HCT116 (cell line): Measurements from ENCODE around the gene ZXDC. TPM values are rescaled to one million over a fixed set of nuclear protein-coding genes. Genes with fewer than 3 reads are reported as not detected.
A peak's percentile ranks its signal among the peaks of the same experiment; 100 is the strongest.

Experiments
- ATAC-seq: fragments of 200-7000 bp; cut with Tn5 transposase; 2 replicates; pipeline ENCODE4 v1.9.1; 2020; ENCODE audit warnings: mild to moderate bottlenecking, moderate library complexity
- BruUV-seq: library from RNA; stranded (reverse); fragments of 400-500 nt; replicated peaks from 2 replicates; lab custom pipeline; 2021; lab: Mats Ljungman, UMichigan
- CTCF ChIA-PET: fragments of 300-600 bp; sonication (Branson Sonifier 250); formaldehyde crosslinking; loops from one replicate; lab custom pipeline; 2021; ENCODE audit warnings: antibody characterized with exemption; lab: Charles Lee
- POLR2A ChIA-PET: fragments of 300-600, 350-600 bp; sonication (Branson Sonifier 250); formaldehyde crosslinking; loops from one replicate; lab custom pipeline; 2021; ENCODE audit warnings: antibody characterized with exemption; lab: Charles Lee
- RAD21 ChIA-PET, 2 experiments: fragments of 300-600 bp; sonication (Branson Sonifier 250); formaldehyde crosslinking; loops; one replicate each; lab custom pipeline; 2023; ENCODE audit warnings: low total read pairs in 2 of 2; ENCODE audit not compliant: uncharacterized antibody in 2 of 2, unreplicated experiment in 2 of 2, low non-redundant PET in 1 of 2; lab: Charles Lee
- DNase-seq: peaks from one replicate; pipeline ENCODE4 v3.0.0-alpha.2; 2010; ENCODE audit warnings: low read depth, low spot score
- H2AFZ ChIP-seq: fragments of 200-600 bp; shearing (Covaris generic), sonication (generic); 2 replicates; pipeline ENCODE4 v1.6.1; 2017; ENCODE audit warnings: low read depth, mixed run types, mixed read lengths, antibody characterized with exemption, low read length; ENCODE audit not compliant: poor library complexity, severe bottlenecking
- H3K27ac ChIP-seq: 2 replicates; pipeline ENCODE4 v1.5.1; 2012; ENCODE audit warnings: low read depth, low read length
- H3K27me3 ChIP-seq: fragments of 200-600 bp; sonication (generic); 2 replicates; pipeline ENCODE4 v1.6.1; 2016; ENCODE audit warnings: mixed run types, low read length, mixed read lengths; ENCODE audit not compliant: insufficient read depth
- H3K36me3 ChIP-seq, 2 experiments: fragments of 200-500 bp in 1 of 2; fragments of 200-600 bp in 1 of 2; sonication (Bioruptor generic) in 1 of 2; sonication (generic) in 1 of 2; 2 replicates each; pipeline versions ENCODE4 v1.5.1 to v1.6.1; 2014 to 2016; ENCODE audit warnings: low read length in 2 of 2, inconsistent platforms in 1 of 2, mixed read lengths in 1 of 2, mixed run types in 1 of 2; ENCODE audit not compliant: insufficient read depth in 2 of 2, control insufficient read depth in 1 of 2
- H3K4me1 ChIP-seq, 2 experiments: fragments of 200-600 bp in 1 of 2; sonication (generic) in 1 of 2; 2 replicates each; pipeline versions ENCODE4 v1.5.1 to v1.6.1; 2012 to 2017; ENCODE audit warnings: low read length in 2 of 2, inconsistent platforms in 1 of 2, mild to moderate bottlenecking in 1 of 2, mixed read lengths in 1 of 2, mixed run types in 1 of 2, moderate library complexity in 1 of 2; ENCODE audit not compliant: insufficient read depth in 2 of 2, control insufficient read depth in 1 of 2
- H3K4me2 ChIP-seq: fragments of 200-600 bp; sonication (generic); 2 replicates; pipeline ENCODE4 v1.6.1; 2017; ENCODE audit warnings: mixed run types, low read length, mixed read lengths
- H3K4me3 ChIP-seq, 2 experiments: fragments of 200-600 bp in 1 of 2; sonication (generic) in 1 of 2; replicated peaks in 1 of 2; 2 replicates each; pipeline ENCODE4 v1.5.1; 2011 to 2016; ENCODE audit warnings: low read length in 2 of 2, control low read depth in 1 of 2, low read depth in 1 of 2, mild to moderate bottlenecking in 1 of 2, mixed read lengths in 1 of 2, mixed run types in 1 of 2
- H3K79me2 ChIP-seq: fragments of 200-600 bp; sonication (generic); 2 replicates; pipeline ENCODE4 v1.6.1; 2017; ENCODE audit warnings: mild to moderate bottlenecking, mixed run types, low read length, moderate library complexity, mixed read lengths; ENCODE audit not compliant: insufficient read depth
- H3K9ac ChIP-seq: fragments of 200-600 bp; sonication (generic); 2 replicates; pipeline ENCODE4 v1.6.1; 2016; ENCODE audit warnings: low read length, mixed read lengths
- H3K9me2 ChIP-seq: fragments of 200-600 bp; sonication (generic), shearing (Covaris generic); 2 replicates; pipeline ENCODE4 v1.6.1; 2017; ENCODE audit warnings: mixed run types, mild to moderate bottlenecking, moderate library complexity; ENCODE audit not compliant: insufficient read depth
- H3K9me3 ChIP-seq, 2 experiments: fragments of 200-500 bp in 1 of 2; fragments of 200-600 bp in 1 of 2; sonication (Bioruptor generic) in 1 of 2; sonication (generic) in 1 of 2; 2 replicates each; pipeline ENCODE4 v1.6.1; 2014 to 2017; ENCODE audit warnings: low read length in 2 of 2, mixed read lengths in 2 of 2, inconsistent platforms in 1 of 2, low read depth in 1 of 2, mild to moderate bottlenecking in 1 of 2, mixed run types in 1 of 2, moderate library complexity in 1 of 2; ENCODE audit not compliant: control insufficient read depth in 1 of 2, insufficient read depth in 1 of 2
- H4K20me1 ChIP-seq: fragments of 200-600 bp; sonication (generic), shearing (Covaris generic); 2 replicates; pipeline ENCODE4 v1.6.1; 2017; ENCODE audit warnings: mixed run types, mild to moderate bottlenecking, moderate library complexity; ENCODE audit not compliant: insufficient read depth
- EZH2 ChIP-seq: fragments of 200-600 bp; sonication (generic); IDR thresholded peaks from 2 replicates; pipeline ENCODE4 v1.6.1; 2017; ENCODE audit warnings: antibody characterized with exemption, mixed run types
- EZH2phosphoT487 ChIP-seq: fragments of 200-600 bp; IDR thresholded peaks from 2 replicates; pipeline ENCODE4 v1.6.1; 2018; ENCODE audit warnings: antibody characterized with exemption, borderline replicate concordance
- FOSL1 ChIP-seq: IDR thresholded peaks from 2 replicates; pipeline ENCODE4 v1.6.1; 2012; ENCODE audit warnings: low read depth
- JUND ChIP-seq: IDR thresholded peaks from 2 replicates; pipeline ENCODE4 v1.6.1; 2012
- SIN3A ChIP-seq: IDR thresholded peaks from 2 replicates; pipeline ENCODE4 v1.6.1; 2012; ENCODE audit warnings: low read depth
- SRF ChIP-seq: IDR thresholded peaks from 2 replicates; pipeline ENCODE4 v1.6.1; 2012; ENCODE audit warnings: low read depth
- ZFX ChIP-seq: fragments of 450-650 bp; IDR thresholded peaks from 2 replicates; pipeline ENCODE4 v1.6.1; 2017
- ZNF274 ChIP-seq: fragments of 200-500 bp; sonication (Bioruptor generic); IDR thresholded peaks from 2 replicates; pipeline ENCODE4 v1.6.1; 2014; ENCODE audit warnings: mild to moderate bottlenecking, low read depth, low read length, inconsistent platforms
- intact Hi-C: fragments of 100-400 bp; cut with micrococcal nuclease; formaldehyde crosslinking; loops from 2 replicates; pipeline ENCODE4 v1.10.0; 2022
- total RNA-seq: library from RNA; stranded (reverse); gene quantifications from one replicate; pipeline ENCODE4 v1.2.1, GENCODE V29; 2021; ENCODE audit not compliant: unreplicated experiment
- TF ChIP-seq, protein P1 (sequence below): IDR thresholded peaks from 2 replicates; pipeline ENCODE4 v1.6.1; 2012
- TF ChIP-seq, protein P2 (sequence below), 3 experiments: fragments of 200-600 bp in 1 of 3; sonication (generic) in 1 of 3; IDR thresholded peaks in 2 of 3; conservative IDR thresholded peaks in 1 of 3; 2 replicates each; pipeline ENCODE4 v1.5.1; 2012 to 2017; ENCODE audit warnings: low read depth in 2 of 3, low read length in 2 of 3, antibody characterized with exemption in 1 of 3, borderline replicate concordance in 1 of 3, control low read depth in 1 of 3, mild to moderate bottlenecking in 1 of 3, mixed read lengths in 1 of 3, mixed run types in 1 of 3, moderate library complexity in 1 of 3; ENCODE audit not compliant: insufficient read depth in 1 of 3

ZXDC gene
- total RNA-seq, 1 experiment from 2014 or later = 29.9 TPM

- POLR2A ChIA-PET = no interaction called here
- CTCF ChIA-PET = no interaction called here
- H3K27me3 ChIP-seq = no peaks in the 10 kb centered on the region
- DNase-seq = no peak
- H3K4me1 ChIP-seq = peaks cover 0 to 4% of the 10 kb centered on the region in 2 experiments; a peak in 1 of 4 replicates
- no peak overlapping the region for H2AFZ ChIP-seq
- H3K4me3 ChIP-seq = no peak overlapping the region
- intact Hi-C loops = no loop called here
- H4K20me1 ChIP-seq = no peaks in the 10 kb centered on the region
- no TSS peak for BruUV-seq
- peak; percentile 41; the same call in 1 of the 2 replicates for ATAC-seq
- H3K36me3 ChIP-seq = no peaks in the 10 kb centered on the region
- no peaks in the 10 kb centered on the region for H3K9me2 ChIP-seq
- no peaks in the 10 kb centered on the region for H3K9me3 ChIP-seq
- no peaks in the 10 kb centered on the region for H3K79me2 ChIP-seq
- H3K9ac ChIP-seq = no peak overlapping the region
- H3K4me2 ChIP-seq = no peak overlapping the region
- RAD21 ChIA-PET = no interaction called here
- TF ChIP-seq, protein P1, sequence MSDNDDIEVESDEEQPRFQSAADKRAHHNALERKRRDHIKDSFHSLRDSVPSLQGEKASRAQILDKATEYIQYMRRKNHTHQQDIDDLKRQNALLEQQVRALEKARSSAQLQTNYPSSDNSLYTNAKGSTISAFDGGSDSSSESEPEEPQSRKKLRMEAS = no peak
- TF ChIP-seq, protein P2, sequence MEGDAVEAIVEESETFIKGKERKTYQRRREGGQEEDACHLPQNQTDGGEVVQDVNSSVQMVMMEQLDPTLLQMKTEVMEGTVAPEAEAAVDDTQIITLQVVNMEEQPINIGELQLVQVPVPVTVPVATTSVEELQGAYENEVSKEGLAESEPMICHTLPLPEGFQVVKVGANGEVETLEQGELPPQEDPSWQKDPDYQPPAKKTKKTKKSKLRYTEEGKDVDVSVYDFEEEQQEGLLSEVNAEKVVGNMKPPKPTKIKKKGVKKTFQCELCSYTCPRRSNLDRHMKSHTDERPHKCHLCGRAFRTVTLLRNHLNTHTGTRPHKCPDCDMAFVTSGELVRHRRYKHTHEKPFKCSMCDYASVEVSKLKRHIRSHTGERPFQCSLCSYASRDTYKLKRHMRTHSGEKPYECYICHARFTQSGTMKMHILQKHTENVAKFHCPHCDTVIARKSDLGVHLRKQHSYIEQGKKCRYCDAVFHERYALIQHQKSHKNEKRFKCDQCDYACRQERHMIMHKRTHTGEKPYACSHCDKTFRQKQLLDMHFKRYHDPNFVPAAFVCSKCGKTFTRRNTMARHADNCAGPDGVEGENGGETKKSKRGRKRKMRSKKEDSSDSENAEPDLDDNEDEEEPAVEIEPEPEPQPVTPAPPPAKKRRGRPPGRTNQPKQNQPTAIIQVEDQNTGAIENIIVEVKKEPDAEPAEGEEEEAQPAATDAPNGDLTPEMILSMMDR (IDR thresholded peaks at IDR 0.05 in 2 of 3, conservative IDR thresholded peaks at IDR 0.05 in 1 of 3; ENCODE audit: borderline replicate concordance in 1 of 3, insufficient read depth in 1 of 3, low read depth in 2 of 3, low read length in 2 of 3) = peak in 1 of 3 experiments; percentile 8; a peak in 1 of 6 replicates
- H3K27ac ChIP-seq = no peak overlapping the region
These were observed 11.6 kb upstream of the ZXDC start for GRCh38 chr3:126487151-126487771.

DNA sequence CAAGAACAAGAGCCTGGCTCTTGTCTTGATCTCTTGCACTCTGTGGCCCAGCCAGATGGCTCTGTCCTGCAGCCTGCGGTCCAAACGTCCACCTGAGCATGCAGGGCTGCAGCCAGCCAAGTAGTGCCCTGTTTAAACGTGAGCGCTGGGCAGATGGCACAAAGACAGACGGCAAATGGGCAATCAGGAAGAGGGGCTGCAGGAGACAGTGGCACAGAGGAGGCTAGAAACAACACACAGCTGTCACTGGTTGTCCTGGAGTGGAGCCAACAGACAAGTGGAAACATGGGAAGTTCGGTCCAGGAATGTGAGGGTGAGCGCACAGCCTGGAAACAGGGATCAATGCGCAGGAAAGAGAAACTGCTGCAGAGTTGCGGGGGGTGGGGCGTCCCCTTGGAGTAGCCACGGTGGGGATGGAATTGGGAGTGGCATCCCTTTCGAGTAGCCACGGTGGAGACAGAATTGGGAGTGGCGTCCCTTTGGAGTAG lies 10.7 kb upstream of the ZXDC start:
- H4K20me1 ChIP-seq = no peaks in the 10 kb centered on the region
- BruUV-seq = no TSS peak
- POLR2A ChIA-PET = no interaction called here
- intact Hi-C loops = no loop called here
- no peaks in the 10 kb centered on the region for H3K79me2 ChIP-seq
- no peaks in the 10 kb centered on the region for H3K9me3 ChIP-seq
- CTCF ChIA-PET = no interaction called here
- H2AFZ ChIP-seq = no peak overlapping the region
- ATAC-seq = no peak
- no peak overlapping the region for H3K27ac ChIP-seq
- H3K9ac ChIP-seq = no peak overlapping the region
- H3K27me3 ChIP-seq = no peaks in the 10 kb centered on the region
- RAD21 ChIA-PET = no interaction called here
- H3K4me2 ChIP-seq = no peak overlapping the region
- TF ChIP-seq FOSL1 (no peak), ZFX (no peak), SRF (no peak), ZNF274 (no peak), EZH2 (no peak), SIN3A (no peak), JUND (no peak), EZH2phosphoT487 (no peak)
- no peak overlapping the region for H3K4me3 ChIP-seq
- no peaks in the 10 kb centered on the region for H3K9me2 ChIP-seq
- no peak for DNase-seq
- H3K36me3 ChIP-seq = no peaks in the 10 kb centered on the region
- H3K4me1 ChIP-seq = peaks cover 0 to 4% of the 10 kb centered on the region in 2 experiments; a peak in 1 of 4 replicates
